K562 (cell line): ENCODE results near the gene YIF1A. TPM values are rescaled to one million over a fixed set of nuclear protein-coding genes. Genes with fewer than 3 reads are reported as not detected.

Experiments used
- ETV6 ChIP-seq, 3 experiments: fragments of 150-350 bp in 1 of 3; sonication (generic) in 1 of 3; formaldehyde crosslinking in 1 of 3; IDR thresholded peaks; 2 replicates each; pipeline versions ENCODE4 v1.6.1 to v1.8.0; 2014 to 2022; ENCODE audit warnings: borderline replicate concordance in 2 of 3, low read depth in 2 of 3, antibody characterized with exemption in 1 of 3, low read length in 1 of 3, mild to moderate bottlenecking in 1 of 3, missing genetic modification reagents in 1 of 3
- FOXM1 ChIP-seq, 2 experiments: fragments of 450-650 bp in 1 of 2; sonication (generic) in 1 of 2; formaldehyde crosslinking in 1 of 2; IDR thresholded peaks; 2 replicates each; pipeline versions ENCODE4 v1.6.1 to v1.9.0; 2017 to 2022; ENCODE audit warnings: low read depth in 2 of 2, mild to moderate bottlenecking in 2 of 2, missing genetic modification reagents in 1 of 2, moderate library complexity in 1 of 2
- NCOA1 ChIP-seq: fragments of 450-650 bp; IDR thresholded peaks from 2 replicates; pipeline ENCODE4 v1.6.1; 2016; ENCODE audit warnings: low read depth
- NR2C2 ChIP-seq, 2 experiments: fragments of 200-800 bp in 1 of 2; sonication (Bioruptor generic) in 1 of 2; sonication (generic) in 1 of 2; formaldehyde crosslinking in 1 of 2; IDR thresholded peaks; 2 replicates each; pipeline versions ENCODE4 v1.6.1 to v1.8.0; 2016 to 2022; ENCODE audit warnings: mild to moderate bottlenecking in 1 of 2, missing compliant biosample characterization in 1 of 2, missing genetic modification characterization in 1 of 2, missing genetic modification reagents in 1 of 2
- RAD51 ChIP-seq: fragments of 450-650 bp; IDR thresholded peaks from 2 replicates; pipeline ENCODE4 v1.7.1; 2016; ENCODE audit warnings: low read depth, mild to moderate bottlenecking, borderline replicate concordance
- RB1 ChIP-seq: fragments of 450-650 bp; IDR thresholded peaks from 2 replicates; pipeline ENCODE4 v1.6.1; 2017; ENCODE audit warnings: low read depth, mild to moderate bottlenecking
- SUPT5H ChIP-seq: fragments of 450-650 bp; IDR thresholded peaks from 2 replicates; pipeline ENCODE4 v1.6.1; 2016
- YY1 ChIP-seq, 3 experiments: IDR thresholded peaks; 2 replicates each; pipeline ENCODE4 v1.6.1; 2011; ENCODE audit warnings: low read length in 2 of 3, mild to moderate bottlenecking in 2 of 3, moderate library complexity in 2 of 3, borderline replicate concordance in 1 of 3, control low read depth in 1 of 3, low read depth in 1 of 3; ENCODE audit not compliant: insufficient read depth in 3 of 3, insufficient replicate concordance in 2 of 3, control insufficient read depth in 1 of 3, insufficient read length in 1 of 3; ENCODE audit errors: extremely low read depth in 1 of 3
- ZNF263 ChIP-seq: sonication (generic); formaldehyde crosslinking; IDR thresholded peaks from 2 replicates; pipeline ENCODE4 v1.8.0; 2022; ENCODE audit warnings: mild to moderate bottlenecking, missing genetic modification reagents, borderline replicate concordance
- polyA plus RNA-seq, 8 experiments: library from polyadenylated mRNA; depleted of rRNA in 4 of 8; stranded (reverse) in 5 of 8; unstranded in 3 of 8; fragments of >200 nt; fragmentation: Nextera tagmentation in 2 of 8; fragmentation: Illumina TruSeq in 1 of 8; extraction: Ambion mirVana in 2 of 8; extraction: Trizol in 1 of 8; gene quantifications; 2 replicates each; pipeline versions ENCODE4 v1.2.1 to v1.2.3, GENCODE V29; 2011 to 2014; ENCODE audit warnings: inconsistent platforms in 1 of 8, missing spikeins in 1 of 8
- total RNA-seq, 7 experiments: library from RNA; depleted of rRNA in 6 of 7; stranded (reverse); fragments of >200 nt in 6 of 7; fragmentation: Illumina TruSeq in 2 of 7; extraction: Trizol in 2 of 7; gene quantifications; 2 replicates each; pipeline versions ENCODE4 v1.2.1 to v1.2.3, GENCODE V29; 2011 to 2021; ENCODE audit warnings: low replicate concordance in 1 of 7
- TF ChIP-seq, protein P1 (sequence below), 3 experiments: fragments of 200-800 bp in 1 of 3; sonication (Bioruptor generic) in 1 of 3; sonication (generic) in 1 of 3; formaldehyde crosslinking in 1 of 3; IDR thresholded peaks; 2 replicates each; pipeline versions ENCODE4 v1.6.1 to v1.8.0; 2016 to 2022; ENCODE audit warnings: mild to moderate bottlenecking in 2 of 3, missing compliant biosample characterization in 2 of 3, missing genetic modification characterization in 2 of 3, missing genetic modification reagents in 1 of 3
- TF ChIP-seq, protein P2 (sequence below): sonication (generic); formaldehyde crosslinking; IDR thresholded peaks from 2 replicates; pipeline ENCODE4 v1.8.0; 2022; ENCODE audit warnings: mild to moderate bottlenecking, missing genetic modification reagents, borderline replicate concordance
- TF ChIP-seq, protein P3 (sequence below): fragments of 250-450 bp; sonication (Bioruptor Pico); IDR thresholded peaks from 2 replicates; pipeline ENCODE4 v1.4.0; 2020; ENCODE audit warnings: borderline replicate concordance
- TF ChIP-seq, protein P4 (sequence below), 2 experiments: fragments of 450-650 bp; IDR thresholded peaks; 2 replicates each; pipeline ENCODE4 v1.6.1; 2018; ENCODE audit warnings: mild to moderate bottlenecking in 2 of 2, low read depth in 1 of 2; ENCODE audit not compliant: partially characterized antibody in 2 of 2

Gene YIF1A
- total and polyA plus RNA-seq, 9 of the 15 experiments (the other 6 are each of a cell fraction or from before 2014, with no cell fraction given) = 8.6 to 121 (median 77.2) TPM

DNA sequence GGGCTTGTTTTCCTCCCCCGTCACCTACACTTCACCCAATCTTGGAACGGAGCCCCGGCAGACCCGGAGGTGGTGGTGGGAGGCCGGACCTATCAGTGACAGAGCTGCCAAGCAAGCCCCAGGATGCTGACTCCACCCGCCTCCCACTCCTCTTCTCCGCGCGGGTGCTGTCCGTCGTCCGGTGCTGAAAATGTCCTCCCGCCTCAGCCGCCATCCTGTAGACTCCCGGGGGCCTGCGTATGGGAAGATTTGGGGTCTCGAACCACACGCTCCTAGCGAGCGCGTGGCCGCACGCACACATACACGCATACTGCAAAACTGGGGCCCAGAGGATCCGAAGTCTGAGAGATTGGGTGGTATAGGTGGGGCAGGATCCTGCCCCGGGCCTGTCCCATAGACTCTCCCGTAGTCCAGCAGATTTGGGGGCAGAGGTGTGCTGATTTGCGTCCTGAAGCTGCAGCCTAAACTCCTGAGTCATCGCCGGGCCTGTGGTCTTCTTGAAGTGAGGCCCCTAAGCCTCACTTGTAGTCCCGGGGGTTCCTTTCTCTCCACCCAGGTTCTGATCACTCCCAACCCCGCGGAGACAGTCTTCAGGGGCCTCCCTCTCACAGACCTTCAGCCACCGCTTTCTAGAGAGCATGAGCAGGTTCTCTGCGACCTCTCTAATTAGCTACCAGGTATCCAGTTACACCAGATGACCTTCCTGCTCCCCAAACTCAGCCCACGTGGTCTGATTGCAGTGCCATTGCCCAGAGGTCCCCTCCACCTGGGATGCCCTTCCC lies 796 bp upstream of the YIF1A start (continued):
- TF ChIP-seq, protein P1, sequence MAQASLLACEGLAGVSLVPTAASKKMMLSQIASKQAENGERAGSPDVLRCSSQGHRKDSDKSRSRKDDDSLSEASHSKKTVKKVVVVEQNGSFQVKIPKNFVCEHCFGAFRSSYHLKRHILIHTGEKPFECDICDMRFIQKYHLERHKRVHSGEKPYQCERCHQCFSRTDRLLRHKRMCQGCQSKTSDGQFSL (CRISPR knock-in tag; IDR thresholded peaks at IDR 0.05) = 0 out of 2 replicates have a peak, but pooled peaks have one; percentile 21
- TF ChIP-seq, protein P1 (tag; IDR thresholded peaks at IDR 0.05) = no peak
- TF ChIP-seq NR2C2 (CRISPR knock-in tag; IDR thresholded peaks at IDR 0.05) (peak; percentile 81; the same call in 1 of the 2 replicates), NR2C2 (tag; IDR thresholded peaks at IDR 0.05) (no peak), ETV6 (IDR thresholded peaks at IDR 0.05; ENCODE audit: borderline replicate concordance in 1 of 2, low read depth in 2 of 2, low read length in 1 of 2) (no peak), ETV6 (CRISPR knock-in tag; IDR thresholded peaks at IDR 0.05; ENCODE audit: borderline replicate concordance) (0 out of 2 replicates have a peak, but pooled peaks have one; percentile 70), NCOA1 (peak; percentile 97), YY1 (IDR thresholded peaks at IDR 0.05; ENCODE audit: borderline replicate concordance in 1 of 3, control insufficient read depth in 1 of 3, extremely low read depth in 1 of 3, insufficient read depth in 3 of 3, insufficient read length in 1 of 3, insufficient replicate concordance in 2 of 3, low read depth in 1 of 3, low read length in 2 of 3) (peak in 2 of 3 experiments; percentile 54 to 77), SUPT5H (no peak), ZNF263 (CRISPR knock-in tag) (peak; percentile 84), RB1 (peak; percentile 74; the same call in 1 of the 2 replicates), RAD51 (no peak), FOXM1 (IDR thresholded peaks at IDR 0.05; ENCODE audit: low read depth) (no peak), FOXM1 (CRISPR knock-in tag; IDR thresholded peaks at IDR 0.05; ENCODE audit: low read depth) (0 out of 2 replicates have a peak, but pooled peaks have one; percentile 49)
- TF ChIP-seq, protein P2, sequence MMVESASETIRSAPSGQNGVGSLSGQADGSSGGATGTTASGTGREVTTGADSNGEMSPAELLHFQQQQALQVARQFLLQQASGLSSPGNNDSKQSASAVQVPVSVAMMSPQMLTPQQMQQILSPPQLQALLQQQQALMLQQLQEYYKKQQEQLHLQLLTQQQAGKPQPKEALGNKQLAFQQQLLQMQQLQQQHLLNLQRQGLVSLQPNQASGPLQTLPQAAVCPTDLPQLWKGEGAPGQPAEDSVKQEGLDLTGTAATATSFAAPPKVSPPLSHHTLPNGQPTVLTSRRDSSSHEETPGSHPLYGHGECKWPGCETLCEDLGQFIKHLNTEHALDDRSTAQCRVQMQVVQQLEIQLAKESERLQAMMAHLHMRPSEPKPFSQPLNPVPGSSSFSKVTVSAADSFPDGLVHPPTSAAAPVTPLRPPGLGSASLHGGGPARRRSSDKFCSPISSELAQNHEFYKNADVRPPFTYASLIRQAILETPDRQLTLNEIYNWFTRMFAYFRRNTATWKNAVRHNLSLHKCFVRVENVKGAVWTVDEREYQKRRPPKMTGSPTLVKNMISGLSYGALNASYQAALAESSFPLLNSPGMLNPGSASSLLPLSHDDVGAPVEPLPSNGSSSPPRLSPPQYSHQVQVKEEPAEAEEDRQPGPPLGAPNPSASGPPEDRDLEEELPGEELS (CRISPR knock-in tag) = peak; percentile 89
- TF ChIP-seq, protein P3, sequence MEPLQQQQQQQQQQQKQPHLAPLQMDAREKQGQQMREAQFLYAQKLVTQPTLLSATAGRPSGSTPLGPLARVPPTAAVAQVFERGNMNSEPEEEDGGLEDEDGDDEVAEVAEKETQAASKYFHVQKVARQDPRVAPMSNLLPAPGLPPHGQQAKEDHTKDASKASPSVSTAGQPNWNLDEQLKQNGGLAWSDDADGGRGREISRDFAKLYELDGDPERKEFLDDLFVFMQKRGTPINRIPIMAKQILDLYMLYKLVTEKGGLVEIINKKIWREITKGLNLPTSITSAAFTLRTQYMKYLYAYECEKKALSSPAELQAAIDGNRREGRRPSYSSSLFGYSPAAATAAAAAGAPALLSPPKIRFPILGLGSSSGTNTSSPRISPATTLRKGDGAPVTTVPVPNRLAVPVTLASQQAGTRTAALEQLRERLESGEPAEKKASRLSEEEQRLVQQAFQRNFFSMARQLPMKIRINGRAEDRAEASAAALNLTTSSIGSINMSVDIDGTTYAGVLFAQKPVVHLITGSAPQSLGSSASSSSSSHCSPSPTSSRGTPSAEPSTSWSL = no peak
- TF ChIP-seq, protein P4, sequence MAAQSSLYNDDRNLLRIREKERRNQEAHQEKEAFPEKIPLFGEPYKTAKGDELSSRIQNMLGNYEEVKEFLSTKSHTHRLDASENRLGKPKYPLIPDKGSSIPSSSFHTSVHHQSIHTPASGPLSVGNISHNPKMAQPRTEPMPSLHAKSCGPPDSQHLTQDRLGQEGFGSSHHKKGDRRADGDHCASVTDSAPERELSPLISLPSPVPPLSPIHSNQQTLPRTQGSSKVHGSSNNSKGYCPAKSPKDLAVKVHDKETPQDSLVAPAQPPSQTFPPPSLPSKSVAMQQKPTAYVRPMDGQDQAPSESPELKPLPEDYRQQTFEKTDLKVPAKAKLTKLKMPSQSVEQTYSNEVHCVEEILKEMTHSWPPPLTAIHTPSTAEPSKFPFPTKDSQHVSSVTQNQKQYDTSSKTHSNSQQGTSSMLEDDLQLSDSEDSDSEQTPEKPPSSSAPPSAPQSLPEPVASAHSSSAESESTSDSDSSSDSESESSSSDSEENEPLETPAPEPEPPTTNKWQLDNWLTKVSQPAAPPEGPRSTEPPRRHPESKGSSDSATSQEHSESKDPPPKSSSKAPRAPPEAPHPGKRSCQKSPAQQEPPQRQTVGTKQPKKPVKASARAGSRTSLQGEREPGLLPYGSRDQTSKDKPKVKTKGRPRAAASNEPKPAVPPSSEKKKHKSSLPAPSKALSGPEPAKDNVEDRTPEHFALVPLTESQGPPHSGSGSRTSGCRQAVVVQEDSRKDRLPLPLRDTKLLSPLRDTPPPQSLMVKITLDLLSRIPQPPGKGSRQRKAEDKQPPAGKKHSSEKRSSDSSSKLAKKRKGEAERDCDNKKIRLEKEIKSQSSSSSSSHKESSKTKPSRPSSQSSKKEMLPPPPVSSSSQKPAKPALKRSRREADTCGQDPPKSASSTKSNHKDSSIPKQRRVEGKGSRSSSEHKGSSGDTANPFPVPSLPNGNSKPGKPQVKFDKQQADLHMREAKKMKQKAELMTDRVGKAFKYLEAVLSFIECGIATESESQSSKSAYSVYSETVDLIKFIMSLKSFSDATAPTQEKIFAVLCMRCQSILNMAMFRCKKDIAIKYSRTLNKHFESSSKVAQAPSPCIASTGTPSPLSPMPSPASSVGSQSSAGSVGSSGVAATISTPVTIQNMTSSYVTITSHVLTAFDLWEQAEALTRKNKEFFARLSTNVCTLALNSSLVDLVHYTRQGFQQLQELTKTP (IDR thresholded peaks at IDR 0.05; ENCODE audit: low read depth in 1 of 2, partially characterized antibody in 2 of 2) = peak in 1 of 2 experiments; percentile 99
